Measurements from ENCODE around the gene SIPA1L3.

DNA sequence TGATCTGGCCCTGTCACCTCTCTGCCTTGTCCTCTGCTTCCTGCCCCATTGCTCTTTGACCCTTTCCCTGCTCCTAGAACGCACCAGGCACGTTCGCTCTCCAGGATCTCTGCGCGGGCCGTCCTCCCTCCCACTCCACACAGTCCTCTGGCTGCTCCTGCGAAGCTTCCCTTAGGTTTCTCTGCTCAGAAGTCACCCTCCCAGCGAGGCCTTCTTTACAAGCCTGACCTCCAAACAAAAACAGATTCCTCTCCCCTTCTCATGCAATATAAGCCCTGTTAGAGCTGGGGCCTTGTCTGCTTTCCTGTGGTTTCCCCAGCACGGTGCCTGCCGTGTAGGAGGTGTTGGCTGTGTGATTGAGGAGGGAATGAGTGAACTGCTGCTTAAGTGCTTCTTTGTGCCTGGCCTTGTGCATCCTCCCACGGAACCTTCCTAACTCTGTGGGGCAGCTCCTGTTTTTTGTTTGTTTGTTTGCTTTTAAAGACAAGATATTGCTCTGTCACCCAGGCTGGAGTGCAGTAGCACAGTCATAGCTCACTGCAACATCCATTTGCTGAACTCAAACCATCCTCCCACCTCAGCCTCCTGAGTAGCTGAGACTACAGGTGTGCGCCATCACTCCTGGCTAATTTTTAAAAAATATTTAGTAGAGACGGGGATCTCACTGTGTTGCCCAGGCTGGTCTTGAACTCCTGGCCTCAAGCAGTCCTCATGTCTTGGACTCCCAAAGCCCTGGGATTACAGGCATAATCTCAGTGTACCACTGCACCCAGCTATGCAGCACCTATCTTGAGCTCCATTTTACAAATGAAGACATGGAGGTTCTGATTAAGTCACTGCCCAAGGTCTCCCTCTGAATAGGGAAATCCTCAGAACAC is 82.0 kb downstream of the SIPA1L3 start:
- no peak for TF ChIP-seq ZBTB7A (IDR thresholded peaks at IDR 0.05; ENCODE audit: low read depth)
- TF ChIP-seq CEBPB (IDR thresholded peaks at IDR 0.05) = no peak
- TF ChIP-seq, protein P1, sequence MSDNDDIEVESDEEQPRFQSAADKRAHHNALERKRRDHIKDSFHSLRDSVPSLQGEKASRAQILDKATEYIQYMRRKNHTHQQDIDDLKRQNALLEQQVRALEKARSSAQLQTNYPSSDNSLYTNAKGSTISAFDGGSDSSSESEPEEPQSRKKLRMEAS (IDR thresholded peaks at IDR 0.05) = no peak
- no peak for TF ChIP-seq RAD21 (IDR thresholded peaks at IDR 0.05; ENCODE audit: low read depth)
- TF ChIP-seq EP300 (IDR thresholded peaks at IDR 0.05; ENCODE audit: borderline replicate concordance) = no peak
- no peak for TF ChIP-seq REST (IDR thresholded peaks at IDR 0.05; ENCODE audit: low read depth)
- no peak for TF ChIP-seq TEAD4 (IDR thresholded peaks at IDR 0.05)
- no peak for TF ChIP-seq USF1 (IDR thresholded peaks at IDR 0.05)
- no peak for TF ChIP-seq NFIC (IDR thresholded peaks at IDR 0.05)

All from Ishikawa (cell line).